ENCODE results near the gene FAM78B.

FAM78B gene

DNA sequence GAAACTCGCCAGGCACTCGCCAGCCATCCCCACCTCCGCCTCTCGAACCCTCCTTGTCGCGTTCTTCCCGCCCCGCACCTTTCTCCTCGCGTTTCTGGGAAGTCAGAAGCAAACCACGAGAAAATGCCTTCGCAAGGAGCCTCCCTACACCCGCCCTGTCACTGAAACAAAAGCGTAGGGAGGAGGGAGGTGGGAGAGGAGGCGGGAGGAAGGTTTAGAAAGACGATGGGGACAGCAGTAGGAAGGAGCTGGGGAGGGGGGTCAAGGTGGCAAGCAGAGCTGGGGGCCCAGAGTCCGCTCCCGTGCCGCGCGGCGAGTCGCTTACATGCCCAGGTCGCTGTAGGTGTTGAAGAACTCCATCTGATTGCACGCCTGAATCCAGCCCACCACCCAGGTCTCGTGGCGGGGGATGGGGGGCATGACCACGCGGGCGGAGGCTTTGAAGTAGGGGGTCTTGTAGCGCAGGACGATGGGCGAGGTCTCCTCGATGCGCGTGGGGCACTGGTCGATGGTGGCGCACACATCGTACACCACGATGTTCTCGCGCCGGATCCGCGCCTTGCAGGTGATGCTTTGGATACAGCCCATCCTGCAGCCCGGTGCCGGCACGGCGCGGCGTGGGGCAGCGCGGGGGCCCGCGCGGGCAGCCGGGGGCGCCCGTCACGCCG lies 1.0 kb downstream of the FAM78B start:
- Histone ChIP-seq H3K27me3 (ENCODE audit: control insufficient read depth in 1 of 2, insufficient read depth in 2 of 2, low read length in 2 of 2) (peaks cover 9 to 16% of the 10 kb centered on the region in 2 donors), H3K27ac (ENCODE audit: low read depth, low read length) (no peak overlapping the region), H3K9me3 (ENCODE audit: control insufficient read depth in 1 of 2, low read length in 2 of 2) (no peaks in the 10 kb centered on the region), H3K4me1 (ENCODE audit: control insufficient read depth in 1 of 2, insufficient read depth in 2 of 2, low read length in 2 of 2) (peaks cover 13 to 19% of the 10 kb centered on the region in 2 donors), H3K9ac (ENCODE audit: low read depth in 1 of 2, low read length in 2 of 2) (no peak overlapping the region), H3K4me3 (ENCODE audit: low read depth in 1 of 2, low read length in 2 of 2) (peak overlapping the region; percentile 68), H3K36me3 (ENCODE audit: control insufficient read depth in 1 of 2, insufficient read depth in 2 of 2, low read length in 2 of 2) (no peaks in the 10 kb centered on the region)

DNA sequence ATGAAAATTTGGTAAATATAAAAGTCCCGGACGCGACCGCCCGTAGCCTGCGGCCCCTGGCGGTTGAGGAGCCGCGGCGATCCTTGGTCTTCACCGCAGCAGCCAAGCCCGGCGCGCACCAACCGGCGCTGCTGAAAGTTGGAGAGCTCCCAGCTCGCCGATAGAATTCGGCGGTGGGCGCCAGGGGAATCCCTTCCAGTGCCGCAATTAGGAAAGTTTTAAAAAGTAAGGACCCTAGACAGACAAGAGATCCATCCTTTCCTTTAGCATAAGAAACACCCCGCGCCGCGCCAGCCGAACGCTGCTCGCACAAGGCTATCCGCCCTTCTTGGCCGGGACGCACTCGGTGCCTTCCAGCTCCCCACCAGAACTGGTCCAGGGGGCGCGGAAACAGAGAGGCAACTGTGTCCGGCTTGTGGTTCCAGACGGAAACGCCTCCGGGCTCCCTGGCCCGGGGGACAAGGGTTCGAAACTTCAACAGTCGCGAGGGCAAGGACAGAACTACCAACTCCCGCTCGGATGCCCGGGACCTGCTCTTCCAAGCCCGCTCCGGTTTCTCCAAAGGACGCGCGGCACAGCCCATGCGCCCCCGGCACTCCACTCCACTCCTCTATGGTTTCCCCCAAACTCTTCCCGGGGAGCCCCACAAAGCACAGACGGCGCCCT lies 1.7 kb downstream of the FAM78B start:
- peak overlapping the region; percentile 68 for H3K4me3 ChIP-seq (ENCODE audit: low read depth in 1 of 2, low read length in 2 of 2)
- H3K27me3 ChIP-seq (ENCODE audit: control insufficient read depth in 1 of 2, insufficient read depth in 2 of 2, low read length in 2 of 2) = peaks cover 9 to 16% of the 10 kb centered on the region in 2 donors
- no peaks in the 10 kb centered on the region for H3K36me3 ChIP-seq (ENCODE audit: control insufficient read depth in 1 of 2, insufficient read depth in 2 of 2, low read length in 2 of 2)
- H3K9me3 ChIP-seq (ENCODE audit: control insufficient read depth in 1 of 2, low read length in 2 of 2) = no peaks in the 10 kb centered on the region
- peaks cover 13 to 19% of the 10 kb centered on the region in 2 donors for H3K4me1 ChIP-seq (ENCODE audit: control insufficient read depth in 1 of 2, insufficient read depth in 2 of 2, low read length in 2 of 2)
- H3K27ac ChIP-seq (ENCODE audit: low read depth, low read length) = no peak overlapping the region
- no peak overlapping the region for H3K9ac ChIP-seq (ENCODE audit: low read depth in 1 of 2, low read length in 2 of 2)

DNA sequence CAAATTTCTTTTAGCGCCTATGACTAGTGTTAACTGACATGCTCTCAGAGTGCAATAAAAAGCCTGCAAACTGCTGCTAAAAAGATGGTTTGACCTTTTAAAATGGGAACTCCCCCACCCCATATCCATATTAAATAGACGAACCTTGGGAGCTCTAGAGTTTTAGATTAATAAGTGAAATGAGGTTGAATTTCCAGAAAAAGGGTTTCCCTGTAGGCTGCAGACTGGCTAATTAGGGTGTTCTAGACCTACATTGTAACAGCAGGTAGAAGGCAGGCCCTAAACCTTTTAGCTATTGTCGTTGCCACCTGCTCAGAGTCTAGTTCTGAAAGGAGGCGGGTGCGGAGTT lies 2.2 kb downstream of the FAM78B start:
- Histone ChIP-seq H3K4me3 (ENCODE audit: low read depth in 1 of 2, low read length in 2 of 2) (peak overlapping the region; percentile 68), H3K27me3 (ENCODE audit: control insufficient read depth in 1 of 2, insufficient read depth in 2 of 2, low read length in 2 of 2) (peaks cover 9 to 16% of the 10 kb centered on the region in 2 donors), H3K9me3 (ENCODE audit: control insufficient read depth in 1 of 2, low read length in 2 of 2) (no peaks in the 10 kb centered on the region)

DNA sequence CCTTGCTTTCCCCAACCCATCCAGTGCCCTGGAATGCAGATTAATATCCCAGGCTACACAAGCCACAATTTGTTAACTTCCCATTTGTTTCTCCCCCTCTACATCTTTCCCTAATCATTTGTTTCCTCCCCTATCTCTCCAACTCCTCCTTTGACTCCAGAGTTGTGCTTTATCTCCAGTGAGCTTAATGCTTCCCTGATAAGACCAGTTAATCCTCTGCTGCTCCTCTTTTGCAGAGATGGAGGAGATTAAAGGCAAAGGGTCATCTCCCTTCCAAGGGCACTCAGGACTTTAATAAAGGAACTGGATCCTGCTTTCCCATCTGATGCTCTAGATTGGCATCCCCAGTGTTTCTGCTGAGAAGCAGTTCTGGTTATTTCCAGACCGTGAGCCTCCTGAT lies 7.1 kb downstream of the FAM78B start:
- Histone ChIP-seq H3K36me3 (ENCODE audit: control insufficient read depth in 1 of 2, insufficient read depth in 2 of 2, low read length in 2 of 2) (no peaks in the 10 kb centered on the region), H3K9ac (ENCODE audit: low read depth in 1 of 2, low read length in 2 of 2) (no peak overlapping the region), H3K27ac (ENCODE audit: low read depth, low read length) (no peak overlapping the region), H3K4me1 (ENCODE audit: control insufficient read depth in 1 of 2, insufficient read depth in 2 of 2, low read length in 2 of 2) (no peaks in the 10 kb centered on the region), H3K4me3 (ENCODE audit: low read depth in 1 of 2, low read length in 2 of 2) (no peak overlapping the region), H3K9me3 (ENCODE audit: control insufficient read depth in 1 of 2, low read length in 2 of 2) (no peaks in the 10 kb centered on the region), H3K27me3 (ENCODE audit: control insufficient read depth in 1 of 2, insufficient read depth in 2 of 2, low read length in 2 of 2) (peaks cover 8 to 9% of the 10 kb centered on the region in 2 donors)

More for the DNA sequence above, 2.2 kb downstream of the FAM78B start:
- H3K9ac ChIP-seq (ENCODE audit: low read depth in 1 of 2, low read length in 2 of 2) = no peak overlapping the region
- no peak overlapping the region for H3K27ac ChIP-seq (ENCODE audit: low read depth, low read length)
- H3K36me3 ChIP-seq (ENCODE audit: control insufficient read depth in 1 of 2, insufficient read depth in 2 of 2, low read length in 2 of 2) = no peaks in the 10 kb centered on the region
- peaks cover 13 to 19% of the 10 kb centered on the region in 2 donors for H3K4me1 ChIP-seq (ENCODE audit: control insufficient read depth in 1 of 2, insufficient read depth in 2 of 2, low read length in 2 of 2)

DNA sequence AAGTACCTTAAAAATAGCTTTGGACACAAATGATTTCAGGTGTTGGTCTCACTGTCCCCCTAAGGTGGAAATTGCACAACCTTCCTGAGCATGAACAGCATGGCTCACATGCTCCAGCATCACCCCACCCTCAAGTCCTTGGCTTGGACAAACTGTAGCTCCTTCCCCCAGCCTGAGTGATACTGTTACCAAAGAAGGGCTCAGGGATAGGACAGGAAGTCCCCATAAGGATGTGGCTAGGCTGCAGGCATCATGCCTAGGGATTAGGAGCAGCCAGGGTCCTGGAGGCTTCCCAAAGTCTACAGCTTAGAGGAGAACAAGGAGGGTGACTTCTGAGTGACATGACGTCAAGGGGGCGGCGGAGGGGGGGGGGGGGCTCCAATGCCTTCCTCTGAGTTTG lies 10.1 kb downstream of the FAM78B start:
- Histone ChIP-seq H3K9me3 (ENCODE audit: control insufficient read depth in 1 of 2, low read length in 2 of 2) (no peaks in the 10 kb centered on the region), H3K27ac (ENCODE audit: low read depth, low read length) (no peak overlapping the region), H3K27me3 (ENCODE audit: control insufficient read depth in 1 of 2, insufficient read depth in 2 of 2, low read length in 2 of 2) (no peaks in the 10 kb centered on the region), H3K4me3 (ENCODE audit: low read depth in 1 of 2, low read length in 2 of 2) (no peak overlapping the region), H3K9ac (ENCODE audit: low read depth in 1 of 2, low read length in 2 of 2) (no peak overlapping the region), H3K36me3 (ENCODE audit: control insufficient read depth in 1 of 2, insufficient read depth in 2 of 2, low read length in 2 of 2) (no peaks in the 10 kb centered on the region), H3K4me1 (ENCODE audit: control insufficient read depth in 1 of 2, insufficient read depth in 2 of 2, low read length in 2 of 2) (no peaks in the 10 kb centered on the region)

DNA sequence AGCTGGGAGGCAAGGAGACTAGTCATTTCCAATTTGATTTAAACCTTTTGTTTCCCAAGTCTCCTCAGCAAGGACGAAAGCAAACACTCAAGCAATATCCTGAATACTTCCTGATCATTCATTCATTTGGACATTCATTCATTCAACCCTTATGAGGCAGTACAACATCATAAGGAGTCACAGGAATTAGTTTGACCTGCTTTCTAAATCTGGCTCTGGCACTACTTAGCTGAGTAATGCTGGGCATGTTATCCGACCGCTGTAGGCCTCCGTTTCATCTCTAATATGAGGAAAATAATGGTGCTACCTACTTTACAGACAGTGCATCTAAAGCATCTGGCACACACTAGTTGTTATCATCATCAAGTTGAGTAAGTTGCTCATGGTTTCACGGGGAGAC lies 11.7 kb downstream of the FAM78B start:
- Histone ChIP-seq H3K9ac (ENCODE audit: low read depth in 1 of 2, low read length in 2 of 2) (no peak overlapping the region), H3K4me3 (ENCODE audit: low read depth in 1 of 2, low read length in 2 of 2) (no peak overlapping the region), H3K36me3 (ENCODE audit: control insufficient read depth in 1 of 2, insufficient read depth in 2 of 2, low read length in 2 of 2) (no peaks in the 10 kb centered on the region), H3K9me3 (ENCODE audit: control insufficient read depth in 1 of 2, low read length in 2 of 2) (no peaks in the 10 kb centered on the region), H3K4me1 (ENCODE audit: control insufficient read depth in 1 of 2, insufficient read depth in 2 of 2, low read length in 2 of 2) (no peaks in the 10 kb centered on the region), H3K27me3 (ENCODE audit: control insufficient read depth in 1 of 2, insufficient read depth in 2 of 2, low read length in 2 of 2) (no peaks in the 10 kb centered on the region), H3K27ac (ENCODE audit: low read depth, low read length) (no peak overlapping the region)

DNA sequence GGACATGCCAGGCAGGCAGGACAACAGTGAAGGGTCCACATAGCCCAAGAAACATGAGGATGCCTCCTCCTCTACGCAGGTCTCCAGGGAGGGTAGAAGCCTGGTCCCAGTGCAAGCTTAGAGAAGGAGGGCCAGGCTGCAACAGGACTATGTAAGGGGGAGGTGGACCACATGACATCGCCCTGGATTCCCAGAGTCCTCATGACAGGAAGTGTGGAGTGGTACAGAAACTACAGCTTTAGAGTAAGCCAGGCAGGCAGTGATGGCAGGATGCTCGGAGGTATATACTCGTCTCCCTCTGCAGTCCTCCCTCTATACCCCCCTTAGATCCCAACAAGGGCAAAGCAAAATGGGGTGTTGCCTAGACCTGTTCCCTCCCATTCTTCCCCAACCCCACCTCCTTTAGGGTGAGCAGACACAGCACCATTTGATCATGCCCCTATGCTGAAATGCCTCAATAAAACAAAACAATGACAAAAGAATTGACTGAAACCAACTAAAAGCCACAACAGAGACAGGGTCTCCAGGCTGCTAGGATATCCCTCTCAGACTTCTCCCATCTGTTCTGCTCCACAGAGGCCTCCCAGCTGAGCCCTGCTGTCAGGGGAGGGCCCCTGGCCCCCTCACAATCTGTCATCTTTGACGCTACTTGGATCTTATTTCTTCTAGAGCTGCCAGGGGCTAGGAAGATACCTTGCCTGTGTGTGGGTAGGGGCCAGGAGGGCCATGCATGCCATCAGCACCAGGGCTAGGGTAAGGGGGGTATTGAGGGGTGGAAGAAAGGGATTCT lies 13.1 kb downstream of the FAM78B start:
- Histone ChIP-seq H3K27me3 (ENCODE audit: control insufficient read depth in 1 of 2, insufficient read depth in 2 of 2, low read length in 2 of 2) (no peaks in the 10 kb centered on the region), H3K36me3 (ENCODE audit: control insufficient read depth in 1 of 2, insufficient read depth in 2 of 2, low read length in 2 of 2) (no peaks in the 10 kb centered on the region), H3K9me3 (ENCODE audit: control insufficient read depth in 1 of 2, low read length in 2 of 2) (no peaks in the 10 kb centered on the region), H3K4me1 (ENCODE audit: control insufficient read depth in 1 of 2, insufficient read depth in 2 of 2, low read length in 2 of 2) (no peaks in the 10 kb centered on the region), H3K4me3 (ENCODE audit: low read depth in 1 of 2, low read length in 2 of 2) (no peak overlapping the region), H3K27ac (ENCODE audit: low read depth, low read length) (no peak overlapping the region), H3K9ac (ENCODE audit: low read depth in 1 of 2, low read length in 2 of 2) (no peak overlapping the region)

DNA sequence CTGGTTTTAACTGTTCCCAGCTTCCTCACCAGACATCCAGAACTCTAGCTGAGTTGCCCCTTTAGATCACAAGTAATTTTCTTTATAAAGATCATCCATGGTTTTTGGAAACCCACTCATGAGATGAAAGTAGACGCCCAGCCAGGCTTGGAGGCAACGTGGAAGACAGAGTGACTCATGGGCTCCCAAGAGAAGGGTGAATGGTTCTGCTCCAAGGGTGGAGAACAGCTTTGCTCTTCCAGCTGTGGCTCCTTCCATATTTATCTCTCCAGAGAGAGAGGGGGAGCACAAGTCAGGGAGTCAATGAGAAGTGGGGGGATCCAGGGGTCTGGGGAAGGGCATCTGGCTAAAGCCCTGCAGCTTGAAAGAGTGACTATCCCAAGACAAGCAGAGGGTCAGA lies 13.8 kb downstream of the FAM78B start:
- H3K9ac ChIP-seq (ENCODE audit: low read depth in 1 of 2, low read length in 2 of 2) = no peak overlapping the region
- H3K27ac ChIP-seq (ENCODE audit: low read depth, low read length) = no peak overlapping the region
- no peak overlapping the region for H3K4me3 ChIP-seq (ENCODE audit: low read depth in 1 of 2, low read length in 2 of 2)
- no peaks in the 10 kb centered on the region for H3K27me3 ChIP-seq (ENCODE audit: control insufficient read depth in 1 of 2, insufficient read depth in 2 of 2, low read length in 2 of 2)
- H3K36me3 ChIP-seq (ENCODE audit: control insufficient read depth in 1 of 2, insufficient read depth in 2 of 2, low read length in 2 of 2) = no peaks in the 10 kb centered on the region
- no peaks in the 10 kb centered on the region for H3K4me1 ChIP-seq (ENCODE audit: control insufficient read depth in 1 of 2, insufficient read depth in 2 of 2, low read length in 2 of 2)
- H3K9me3 ChIP-seq (ENCODE audit: control insufficient read depth in 1 of 2, low read length in 2 of 2) = no peaks in the 10 kb centered on the region

DNA sequence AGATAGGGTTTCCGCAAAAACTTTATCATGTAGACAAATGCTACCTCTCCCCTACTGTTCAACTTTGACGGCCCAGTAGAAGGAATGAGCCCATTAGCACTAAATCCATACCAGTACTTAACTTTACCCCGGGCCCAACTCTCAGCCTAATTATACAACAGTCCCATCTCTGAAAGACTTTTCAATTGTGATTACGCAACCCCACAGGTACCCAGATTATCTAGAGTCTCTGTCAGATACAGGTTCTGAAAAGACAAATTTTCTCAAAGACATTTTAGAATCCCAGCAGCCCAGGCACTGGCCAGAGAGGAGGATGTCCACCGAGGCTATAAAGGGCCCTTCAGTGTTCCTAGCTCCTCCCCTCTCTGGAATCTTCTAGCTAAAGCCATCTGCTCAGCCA lies 15.0 kb downstream of the FAM78B start:
- H3K36me3 ChIP-seq (ENCODE audit: control insufficient read depth in 1 of 2, insufficient read depth in 2 of 2, low read length in 2 of 2) = no peaks in the 10 kb centered on the region
- H3K9me3 ChIP-seq (ENCODE audit: control insufficient read depth in 1 of 2, low read length in 2 of 2) = no peaks in the 10 kb centered on the region
- no peaks in the 10 kb centered on the region for H3K4me1 ChIP-seq (ENCODE audit: control insufficient read depth in 1 of 2, insufficient read depth in 2 of 2, low read length in 2 of 2)
- H3K27ac ChIP-seq (ENCODE audit: low read depth, low read length) = no peak overlapping the region
- H3K9ac ChIP-seq (ENCODE audit: low read depth in 1 of 2, low read length in 2 of 2) = no peak overlapping the region
- H3K4me3 ChIP-seq (ENCODE audit: low read depth in 1 of 2, low read length in 2 of 2) = no peak overlapping the region
- H3K27me3 ChIP-seq (ENCODE audit: control insufficient read depth in 1 of 2, insufficient read depth in 2 of 2, low read length in 2 of 2) = no peaks in the 10 kb centered on the region

DNA sequence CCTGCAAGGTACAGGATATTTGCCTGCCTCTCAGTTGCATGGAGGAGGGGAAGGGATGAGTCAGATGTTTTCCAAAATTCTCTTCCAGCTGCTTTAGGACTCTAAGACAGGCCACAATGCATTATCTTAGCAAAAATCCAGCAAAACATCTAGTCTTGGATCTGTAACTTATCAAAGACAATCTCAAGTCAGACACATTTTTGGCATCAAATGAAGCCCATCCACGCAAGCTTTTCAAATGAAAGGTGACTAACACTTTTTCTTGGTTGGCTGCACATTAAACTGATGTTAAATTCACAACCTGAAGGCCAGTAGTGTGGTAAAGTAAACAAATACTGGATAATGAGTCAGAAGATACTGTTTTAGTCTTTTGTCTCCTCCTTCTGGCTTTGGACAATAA lies 21.3 kb downstream of the FAM78B start:
- Histone ChIP-seq H3K27ac (ENCODE audit: low read depth, low read length) (no peak overlapping the region), H3K4me3 (ENCODE audit: low read depth in 1 of 2, low read length in 2 of 2) (no peak overlapping the region), H3K36me3 (ENCODE audit: control insufficient read depth in 1 of 2, insufficient read depth in 2 of 2, low read length in 2 of 2) (no peaks in the 10 kb centered on the region), H3K9ac (ENCODE audit: low read depth in 1 of 2, low read length in 2 of 2) (no peak overlapping the region), H3K9me3 (ENCODE audit: control insufficient read depth in 1 of 2, low read length in 2 of 2) (no peaks in the 10 kb centered on the region), H3K27me3 (ENCODE audit: control insufficient read depth in 1 of 2, insufficient read depth in 2 of 2, low read length in 2 of 2) (no peaks in the 10 kb centered on the region), H3K4me1 (ENCODE audit: control insufficient read depth in 1 of 2, insufficient read depth in 2 of 2, low read length in 2 of 2) (no peaks in the 10 kb centered on the region)

All from duodenal mucosa (tissue), 2 donors.